ENCODE measurements around the gene SMG7.

The SMG7 gene

DNA sequence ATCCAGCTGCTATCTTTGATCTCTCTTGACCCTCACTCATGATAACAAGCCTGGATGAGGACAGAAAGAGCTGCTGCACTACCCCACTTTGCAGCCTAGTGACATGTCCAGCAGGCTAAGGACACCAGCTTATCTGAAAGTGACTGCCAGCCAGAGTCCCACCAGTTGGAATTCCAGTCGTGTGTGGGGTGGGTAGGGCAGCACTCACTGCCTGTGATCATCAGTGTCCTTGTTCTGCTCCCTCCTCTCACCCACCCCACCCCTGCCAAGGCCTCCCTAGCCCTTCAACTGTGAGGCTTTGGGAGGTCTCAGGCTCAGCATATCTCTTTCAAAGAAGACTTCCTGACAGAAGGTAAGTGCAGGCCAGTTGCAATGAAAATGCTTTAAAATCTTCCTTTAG is 38.6 kb upstream of the SMG7 start:
- no peak overlapping the region for H3K4me3 ChIP-seq (replicated peaks; ENCODE audit: low read depth, low read length)
- no peaks in the 10 kb centered on the region for H3K27me3 ChIP-seq (replicated peaks; ENCODE audit: control insufficient read depth, insufficient read depth, low read length)
- H3K36me3 ChIP-seq (ENCODE audit: control insufficient read depth, insufficient read depth, low read length), result no peaks in the 10 kb centered on the region
- no peak for TF ChIP-seq CTCF (IDR thresholded peaks at IDR 0.05; ENCODE audit: insufficient read depth, low read length, poor library complexity, severe bottlenecking)
- no peak for DNase-seq (ENCODE audit: extremely low read depth, insufficient read length)

GRCh38 chr1:183435497-183435896 is 36.8 kb upstream of the SMG7 start:
- Histone ChIP-seq H3K36me3 (ENCODE audit: control insufficient read depth, insufficient read depth, low read length) (no peaks in the 10 kb centered on the region), H3K4me3 (replicated peaks; ENCODE audit: low read depth, low read length) (no peak overlapping the region), H3K27me3 (replicated peaks; ENCODE audit: control insufficient read depth, insufficient read depth, low read length) (no peaks in the 10 kb centered on the region)
- DNase-seq (ENCODE audit: extremely low read depth, insufficient read length), result no peak
- no peak for TF ChIP-seq CTCF (IDR thresholded peaks at IDR 0.05; ENCODE audit: insufficient read depth, low read length, poor library complexity, severe bottlenecking)

GRCh38 chr1:183438060-183438459 is 34.2 kb upstream of the SMG7 start:
- Histone ChIP-seq H3K4me3 (replicated peaks; ENCODE audit: low read depth, low read length) (no peak overlapping the region), H3K36me3 (ENCODE audit: control insufficient read depth, insufficient read depth, low read length) (no peaks in the 10 kb centered on the region), H3K27me3 (replicated peaks; ENCODE audit: control insufficient read depth, insufficient read depth, low read length) (no peaks in the 10 kb centered on the region)
- no peak for TF ChIP-seq CTCF (IDR thresholded peaks at IDR 0.05; ENCODE audit: insufficient read depth, low read length, poor library complexity, severe bottlenecking)
- DNase-seq (ENCODE audit: extremely low read depth, insufficient read length), result no peak

- DNase-seq (ENCODE audit: extremely low read depth, insufficient read length), result no peak
- H3K36me3 ChIP-seq (ENCODE audit: control insufficient read depth, insufficient read depth, low read length), result no peaks in the 10 kb centered on the region
- no peak for TF ChIP-seq CTCF (IDR thresholded peaks at IDR 0.05; ENCODE audit: insufficient read depth, low read length, poor library complexity, severe bottlenecking)
- no peaks in the 10 kb centered on the region for H3K27me3 ChIP-seq (replicated peaks; ENCODE audit: control insufficient read depth, insufficient read depth, low read length)
- H3K4me3 ChIP-seq (replicated peaks; ENCODE audit: low read depth, low read length), result no peak overlapping the region
These were observed 29.3 kb upstream of the SMG7 start for GRCh38 chr1:183443011-183443410.

GRCh38 chr1:183443466-183443865 is 28.8 kb upstream of the SMG7 start:
- H3K4me3 ChIP-seq (replicated peaks; ENCODE audit: low read depth, low read length), result no peak overlapping the region
- no peak for DNase-seq (ENCODE audit: extremely low read depth, insufficient read length)
- no peaks in the 10 kb centered on the region for H3K27me3 ChIP-seq (replicated peaks; ENCODE audit: control insufficient read depth, insufficient read depth, low read length)
- no peak for TF ChIP-seq CTCF (IDR thresholded peaks at IDR 0.05; ENCODE audit: insufficient read depth, low read length, poor library complexity, severe bottlenecking)
- H3K36me3 ChIP-seq (ENCODE audit: control insufficient read depth, insufficient read depth, low read length), result no peaks in the 10 kb centered on the region

DNA sequence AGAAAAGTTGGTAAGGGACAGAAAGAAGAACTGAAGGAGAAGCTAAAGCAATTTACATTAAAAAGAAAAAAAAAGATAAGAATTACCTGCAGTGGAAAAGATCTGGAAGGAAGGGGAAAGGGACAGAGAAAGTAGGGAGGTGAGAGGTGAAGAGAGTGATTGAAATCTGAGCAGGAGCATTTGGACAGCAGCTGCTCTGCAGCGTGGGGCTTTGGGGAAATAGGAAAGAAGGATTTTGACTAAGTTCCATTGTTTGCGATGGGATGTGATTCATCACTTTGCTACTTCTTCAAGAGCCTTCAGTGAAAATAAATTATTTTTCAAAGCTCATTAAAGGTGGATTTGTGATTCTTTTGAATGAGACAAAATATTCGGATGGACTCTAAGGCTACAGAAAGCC is 28.1 kb upstream of the SMG7 start:
- no peak for DNase-seq (ENCODE audit: extremely low read depth, insufficient read length)
- no peak for TF ChIP-seq CTCF (IDR thresholded peaks at IDR 0.05; ENCODE audit: insufficient read depth, low read length, poor library complexity, severe bottlenecking)
- Histone ChIP-seq H3K36me3 (ENCODE audit: control insufficient read depth, insufficient read depth, low read length) (no peaks in the 10 kb centered on the region), H3K4me3 (replicated peaks; ENCODE audit: low read depth, low read length) (no peak overlapping the region), H3K27me3 (replicated peaks; ENCODE audit: control insufficient read depth, insufficient read depth, low read length) (no peaks in the 10 kb centered on the region)
